ENCODE data around the gene SGSM2. TPM values are rescaled to one million over a fixed set of nuclear protein-coding genes. Genes with fewer than 3 reads are reported as not detected.
"Not testable (repeated sequence)": the region's sequence is repeated elsewhere in the genome, so short reads cannot be mapped to it uniquely, and the experiment has no call there.

SGSM2 gene, protein sequence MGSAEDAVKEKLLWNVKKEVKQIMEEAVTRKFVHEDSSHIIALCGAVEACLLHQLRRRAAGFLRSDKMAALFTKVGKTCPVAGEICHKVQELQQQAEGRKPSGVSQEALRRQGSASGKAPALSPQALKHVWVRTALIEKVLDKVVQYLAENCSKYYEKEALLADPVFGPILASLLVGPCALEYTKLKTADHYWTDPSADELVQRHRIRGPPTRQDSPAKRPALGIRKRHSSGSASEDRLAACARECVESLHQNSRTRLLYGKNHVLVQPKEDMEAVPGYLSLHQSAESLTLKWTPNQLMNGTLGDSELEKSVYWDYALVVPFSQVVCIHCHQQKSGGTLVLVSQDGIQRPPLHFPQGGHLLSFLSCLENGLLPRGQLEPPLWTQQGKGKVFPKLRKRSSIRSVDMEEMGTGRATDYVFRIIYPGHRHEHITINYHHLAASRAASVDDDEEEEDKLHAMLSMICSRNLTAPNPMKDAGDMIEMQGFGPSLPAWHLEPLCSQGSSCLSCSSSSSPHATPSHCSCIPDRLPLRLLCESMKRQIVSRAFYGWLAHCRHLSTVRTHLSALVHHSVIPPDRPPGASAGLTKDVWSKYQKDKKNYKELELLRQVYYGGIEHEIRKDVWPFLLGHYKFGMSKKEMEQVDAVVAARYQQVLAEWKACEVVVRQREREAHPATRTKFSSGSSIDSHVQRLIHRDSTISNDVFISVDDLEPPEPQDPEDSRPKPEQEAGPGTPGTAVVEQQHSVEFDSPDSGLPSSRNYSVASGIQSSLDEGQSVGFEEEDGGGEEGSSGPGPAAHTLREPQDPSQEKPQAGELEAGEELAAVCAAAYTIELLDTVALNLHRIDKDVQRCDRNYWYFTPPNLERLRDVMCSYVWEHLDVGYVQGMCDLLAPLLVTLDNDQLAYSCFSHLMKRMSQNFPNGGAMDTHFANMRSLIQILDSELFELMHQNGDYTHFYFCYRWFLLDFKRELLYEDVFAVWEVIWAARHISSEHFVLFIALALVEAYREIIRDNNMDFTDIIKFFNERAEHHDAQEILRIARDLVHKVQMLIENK
- total RNA-seq, result 35.5 TPM
- long read RNA-seq, full-length matches to known transcripts, result 5 of 59 reads
- long read RNA-seq, partial matches to known transcripts, result 23 of 59 reads
- long read RNA-seq, other reads (novel, unspliced or antisense), result 31 of 59 reads

DNA sequence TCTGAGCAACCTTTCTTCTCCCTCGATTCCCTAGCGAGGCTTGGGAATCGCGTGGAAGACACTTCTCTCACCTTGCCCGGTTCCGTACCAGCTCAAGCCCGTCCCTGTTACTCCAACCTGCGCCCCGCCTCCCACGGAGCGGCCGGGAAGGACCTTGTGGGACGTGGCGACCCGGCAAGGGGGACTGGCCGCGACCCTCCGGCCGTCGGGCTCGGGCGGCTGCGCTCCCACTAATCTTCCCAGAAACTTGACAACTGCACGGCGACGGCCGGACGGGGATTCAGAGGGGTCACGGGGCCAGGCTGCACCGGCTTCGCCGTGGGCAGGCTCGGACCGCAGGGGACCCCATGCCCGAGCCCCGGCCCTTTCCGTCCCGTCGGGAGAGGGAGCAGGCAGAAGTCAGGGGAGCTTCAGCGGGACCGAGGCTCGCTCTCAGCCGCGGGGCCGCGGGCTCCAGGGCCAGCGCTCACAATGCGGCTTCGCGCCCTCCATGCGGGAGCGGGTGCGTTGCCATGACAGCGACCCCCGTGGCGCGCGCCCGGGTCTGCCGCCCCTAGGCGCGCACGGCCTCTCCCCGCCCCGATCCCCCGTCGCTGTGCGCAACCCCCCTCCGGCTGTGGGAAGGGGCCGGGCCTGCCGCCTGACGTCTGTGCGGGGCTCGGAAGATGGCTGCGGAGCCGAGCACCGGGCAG, at the start of gene SGSM2:
TSS of gene SGSM2 (plus strand) at position 650 of the 692 bp plus-strand sequence. CDS start 188 bp downstream, outside the sequence.
- intact Hi-C loops (cut with DNase I), result loop anchor here (2.0 kb wide), 1 partner anchor 34 kb away; the partner anchor contains the start of genes SMG6 and SRR
- no peak for DNase-seq (ENCODE audit: low spot score)

DNA sequence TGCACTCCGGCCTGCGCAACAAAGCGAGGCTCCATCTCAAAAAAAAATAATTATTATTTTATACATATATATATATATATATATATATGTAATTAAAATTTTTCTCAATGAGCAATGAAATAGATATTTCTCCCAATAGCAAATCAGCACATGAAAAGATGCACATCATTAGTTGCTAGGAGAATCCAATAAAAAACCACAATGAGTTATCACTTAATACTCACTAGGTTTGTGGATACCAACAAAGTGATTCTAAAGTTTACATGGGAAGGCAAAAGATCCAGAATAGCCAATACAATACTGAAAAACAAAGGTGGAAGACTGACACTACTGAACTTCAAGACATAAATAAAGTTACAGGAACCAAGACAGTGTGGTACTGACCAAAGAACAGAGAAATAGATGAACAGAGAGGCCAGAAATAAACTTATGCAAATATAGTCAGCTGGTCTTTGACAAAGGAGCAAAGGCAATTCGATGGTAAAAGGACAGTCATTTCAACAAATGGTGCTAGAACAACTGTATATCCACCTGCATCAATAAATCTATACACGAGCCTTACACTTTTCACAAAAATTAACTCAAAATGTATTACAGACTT, 47.3 kb upstream of the SGSM2 start:
- DNase-seq (ENCODE audit: low spot score), result no peak
- intact Hi-C loops (cut with DNase I), result loop anchor here (10.0 kb wide), 1 partner anchor 385 kb away; no protein-coding TSS in a partner anchor

DNA sequence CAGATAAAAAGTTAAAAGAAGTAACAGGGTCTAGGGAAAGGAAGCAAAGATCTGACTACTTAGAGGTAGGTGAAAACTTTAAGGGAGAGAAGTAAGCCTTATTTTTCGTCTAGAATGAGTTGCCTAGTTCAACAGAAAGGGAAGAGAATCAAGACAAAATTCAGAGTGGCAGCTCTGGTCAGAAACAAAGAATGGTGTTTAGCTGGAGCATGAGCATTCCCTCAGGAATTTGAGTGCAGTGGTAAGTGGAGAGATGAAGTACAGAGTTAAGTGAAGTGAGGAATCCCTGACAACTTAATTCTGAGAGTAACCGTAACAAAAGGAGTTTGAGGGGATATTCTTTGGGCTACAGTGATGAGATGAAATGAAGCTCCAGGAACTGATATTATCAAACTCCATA, 45.2 kb upstream of the SGSM2 start:
- intact Hi-C loops (cut with DNase I), result no loop called here
- DNase-seq (ENCODE audit: low spot score), result no peak

DNA sequence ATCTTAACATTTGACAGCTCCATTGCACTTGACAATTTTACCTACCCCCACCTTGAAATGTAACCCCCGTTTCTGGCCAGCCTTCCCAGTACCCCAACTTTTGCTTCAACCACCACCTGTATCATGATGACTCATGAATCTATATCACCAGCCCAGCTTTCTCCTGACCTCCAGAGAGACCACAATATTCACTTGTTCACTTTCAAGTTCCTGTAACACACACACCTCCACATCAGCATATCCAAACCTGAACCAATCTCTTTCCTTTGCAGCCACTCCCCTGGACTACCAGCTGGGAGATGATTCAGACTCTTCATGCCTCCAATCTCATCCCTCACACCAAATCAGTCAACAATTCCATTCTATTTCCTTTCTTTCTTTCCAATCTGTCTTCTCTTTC, 41.7 kb upstream of the SGSM2 start:
- intact Hi-C loops (cut with DNase I), result no loop called here
- no peak for DNase-seq (ENCODE audit: low spot score)

DNA sequence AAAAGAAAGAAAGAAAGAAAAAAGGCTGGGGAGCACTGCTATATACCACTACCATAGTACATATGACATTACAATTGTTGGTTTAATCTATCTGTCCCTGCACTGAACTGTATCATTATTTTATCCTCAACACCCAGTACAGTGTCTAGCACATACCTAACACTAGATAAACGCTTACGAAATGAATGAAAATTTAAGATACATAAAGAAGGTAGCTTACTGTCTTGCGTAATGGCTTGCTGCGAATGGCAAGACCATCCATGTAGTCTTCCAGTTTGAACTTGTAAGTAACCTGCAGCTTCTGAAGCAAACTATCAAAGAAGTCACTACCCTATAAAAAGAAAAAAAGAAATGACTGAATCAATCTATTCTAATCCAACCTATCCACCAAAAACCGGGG, 40.3 kb upstream of the SGSM2 start:
- intact Hi-C loops (cut with DNase I), result no loop called here
- no peak for DNase-seq (ENCODE audit: low spot score)

DNA sequence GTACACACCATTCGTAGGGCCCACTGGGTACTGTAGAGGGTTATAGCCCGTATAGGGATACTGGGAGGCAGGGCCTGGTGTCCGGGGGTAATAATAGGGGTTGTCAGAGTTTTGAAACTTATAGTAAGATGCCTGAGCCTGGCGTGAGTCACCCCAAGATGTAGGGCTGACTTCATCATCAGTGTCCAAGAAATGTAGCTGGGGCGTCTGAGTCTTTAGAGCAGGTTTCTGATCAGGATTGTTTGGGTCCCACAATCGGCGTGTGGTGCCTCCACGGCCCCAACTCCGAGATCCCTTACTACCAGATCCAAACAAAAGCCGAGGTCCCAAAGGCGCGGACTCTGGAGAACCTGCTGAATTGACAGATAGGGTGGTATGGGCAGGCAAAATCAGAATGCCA, 38.2 kb upstream of the SGSM2 start:
- intact Hi-C loops (cut with DNase I), result no loop called here
- no peak for DNase-seq (ENCODE audit: low spot score)

DNA sequence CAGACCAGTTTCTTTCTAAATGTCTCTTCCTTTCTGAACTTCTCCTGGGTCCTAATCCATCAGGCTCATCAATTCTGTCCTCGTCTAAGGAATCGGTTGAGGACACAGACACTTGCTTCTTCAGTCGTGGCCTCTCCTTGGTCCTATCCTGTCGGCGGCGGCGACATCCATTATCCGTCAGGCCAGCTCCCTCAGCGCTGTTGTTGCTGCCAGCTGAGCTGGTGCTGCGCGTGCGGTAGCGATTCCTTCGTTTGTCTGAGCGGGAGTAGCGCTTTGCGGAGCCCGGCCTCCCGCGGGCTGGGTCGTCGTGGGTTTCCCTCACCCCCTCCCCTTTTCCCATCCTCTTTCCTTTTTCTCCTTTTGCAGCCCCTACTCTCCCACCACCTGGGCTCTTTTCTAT, 37.5 kb upstream of the SGSM2 start:
- intact Hi-C loops (cut with DNase I), result no loop called here
- DNase-seq (ENCODE audit: low spot score), result no peak

DNA sequence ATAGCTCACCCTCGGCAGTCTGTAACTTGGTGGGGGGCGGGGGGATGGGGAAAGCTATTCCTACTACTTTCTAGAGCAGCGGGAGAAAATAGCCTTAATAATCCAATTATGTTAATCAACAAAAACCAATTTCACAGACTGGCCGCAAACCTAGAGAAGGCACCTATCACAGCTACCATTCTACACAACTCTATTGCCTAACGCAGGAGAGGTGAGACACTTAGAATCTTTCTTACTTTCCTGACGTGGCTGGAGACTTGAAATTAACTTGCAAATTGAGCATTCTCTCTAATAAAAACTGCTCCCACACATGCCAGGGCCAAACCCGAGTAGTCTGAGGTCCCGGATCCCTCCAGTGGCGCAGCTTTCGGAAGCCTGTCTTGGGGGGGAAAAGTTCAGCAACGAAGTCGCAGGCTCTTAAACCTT, 34.5 kb upstream of the SGSM2 start:
- no peak for DNase-seq (ENCODE audit: low spot score)
- intact Hi-C loops (cut with DNase I), result loop anchor here (2.0 kb wide), 1 partner anchor 34 kb away; the partner anchor contains the start of genes SGSM2 and TSR1

DNA sequence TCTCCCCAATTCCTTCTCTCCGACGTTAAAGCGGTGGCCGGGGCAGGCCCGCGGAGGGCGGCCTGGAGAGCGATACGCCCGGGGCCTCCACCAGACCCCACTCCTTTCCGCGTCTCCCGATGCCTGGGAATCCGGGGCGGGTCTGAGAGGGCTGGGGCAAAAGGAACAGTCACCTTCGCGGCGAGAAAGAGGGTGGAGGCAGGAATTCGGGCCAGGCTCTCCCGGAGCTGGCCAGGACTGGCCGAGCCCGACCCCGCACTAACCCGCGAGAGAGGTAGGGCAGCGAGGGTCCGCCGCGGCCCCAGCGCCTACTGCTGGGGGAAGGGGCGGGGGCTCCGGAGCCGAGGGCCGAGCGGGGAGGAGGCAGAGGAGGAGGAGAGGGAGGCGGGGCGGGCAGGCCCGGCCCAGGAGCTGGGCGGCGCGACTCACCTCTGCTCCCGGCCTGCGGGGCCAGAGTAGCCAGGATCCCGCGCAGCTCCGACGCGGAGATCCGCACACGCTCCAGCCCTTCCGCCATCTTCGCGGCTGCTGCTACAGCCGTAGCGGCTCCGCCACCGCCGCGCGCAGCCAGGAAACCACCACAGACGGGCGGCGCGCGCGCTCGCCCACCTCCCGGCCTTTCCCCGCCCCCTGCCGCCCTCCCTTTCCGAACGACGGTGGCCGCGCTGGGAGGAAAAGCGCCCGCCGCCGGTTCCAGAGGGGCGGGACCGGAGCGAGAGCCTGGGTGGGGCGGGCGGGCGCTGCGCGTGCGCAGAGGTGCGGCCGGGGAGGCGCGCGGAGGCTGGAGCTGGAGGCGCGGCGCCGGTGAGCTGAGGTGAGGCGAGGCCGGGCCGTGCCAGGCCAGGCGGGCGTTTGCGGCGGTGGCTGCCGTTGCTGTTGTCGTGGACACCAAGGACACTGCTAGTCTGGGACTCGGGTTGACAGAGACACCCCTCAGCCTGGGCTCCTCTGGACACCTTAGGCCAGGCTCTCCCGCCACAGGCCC, 33.8 kb upstream of the SGSM2 start, which contains the start of the genes SMG6 and SRR:
TSS of gene SMG6 (minus strand) at position 582 of the 985 bp plus-strand sequence. CDS start at position 517, 65 bp downstream.
TSS of gene SRR (plus strand) at position 747 of the 985 bp plus-strand sequence. CDS start 11,611 bp downstream, outside the sequence.
- DNase-seq (ENCODE audit: low spot score), result peak; percentile 97
- intact Hi-C loops (cut with DNase I), result loop anchor here (2.0 kb wide), 1 partner anchor 33 kb away; the partner anchor contains the start of genes SGSM2 and TSR1

DNA sequence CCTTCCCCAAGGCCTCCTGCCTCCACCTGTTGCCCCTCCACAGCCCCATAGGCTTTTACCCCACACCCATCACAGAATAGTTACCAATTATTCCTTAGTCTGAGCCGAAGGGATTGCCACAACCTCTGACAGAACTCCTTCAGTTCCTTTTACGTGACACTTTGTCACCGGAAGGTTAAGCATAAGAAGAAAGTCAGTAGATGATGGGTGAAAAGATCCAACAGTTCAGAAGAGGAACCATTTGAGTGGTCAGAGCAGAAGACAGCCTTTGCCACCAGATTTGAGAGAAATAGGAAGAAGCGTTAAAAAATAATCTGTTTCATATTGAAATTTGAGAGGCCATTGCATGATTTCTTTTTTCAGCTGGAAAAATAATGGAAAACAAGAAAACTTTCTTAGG, 32.4 kb upstream of the SGSM2 start:
- no peak for DNase-seq (ENCODE audit: low spot score)
- intact Hi-C loops (cut with DNase I), result no loop called here

DNA sequence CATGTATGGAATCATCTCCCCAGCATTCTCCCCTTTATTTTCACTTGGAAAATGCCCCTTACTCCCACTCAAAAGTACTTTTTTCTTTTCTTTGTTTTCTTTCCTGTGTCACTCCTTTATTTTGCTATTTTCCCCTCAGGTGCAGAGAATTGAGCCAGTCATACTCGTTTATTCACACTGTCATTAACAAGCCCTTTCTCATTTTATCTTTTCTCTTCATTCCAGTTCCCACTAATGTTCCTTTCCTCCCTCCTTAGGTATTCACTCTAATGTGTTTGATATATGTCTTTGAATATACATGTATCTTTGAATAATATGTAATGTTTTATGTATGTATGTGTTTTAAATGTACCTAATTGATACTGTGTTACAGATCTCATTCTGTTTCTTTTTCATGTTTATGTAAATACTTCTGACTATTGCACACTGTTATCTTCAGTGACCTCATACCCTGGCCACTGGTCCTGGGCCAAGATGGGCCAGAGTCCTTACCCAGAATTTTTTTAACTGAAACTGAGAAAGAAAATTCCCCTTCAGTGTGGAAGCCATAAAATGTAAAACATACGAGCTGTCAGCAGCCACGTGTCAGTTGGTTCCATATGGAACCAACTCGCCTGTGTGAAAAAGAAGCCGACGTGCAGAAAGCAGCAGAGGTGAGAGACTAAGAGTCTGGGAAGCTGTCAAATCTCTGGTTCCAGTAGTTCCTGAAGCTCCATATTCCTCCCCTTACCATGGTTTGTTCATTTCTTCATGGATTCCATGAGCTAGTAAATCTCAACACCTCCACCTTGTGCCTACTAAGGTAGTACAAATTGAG, 27.8 kb upstream of the SGSM2 start:
- DNase-seq (ENCODE audit: low spot score), result no peak
- intact Hi-C loops (cut with DNase I), result no loop called here

DNA sequence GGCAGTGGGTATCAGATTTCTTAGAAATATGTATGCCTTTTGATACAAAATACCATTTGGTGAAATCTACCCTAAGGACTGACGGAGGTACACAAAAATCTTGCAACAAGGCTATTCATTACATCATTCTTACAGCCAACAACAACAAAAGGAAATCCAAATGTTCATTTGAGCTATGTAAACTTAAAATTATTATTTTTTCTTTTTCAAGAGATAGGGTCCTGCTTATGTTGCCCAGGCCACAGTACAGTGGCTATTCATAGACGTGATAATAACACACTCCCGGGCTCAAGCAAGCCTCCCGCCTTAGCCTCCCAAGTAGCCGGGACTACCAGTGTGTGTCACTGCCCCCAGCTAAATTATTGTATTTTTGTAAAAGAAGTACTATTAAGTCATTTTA, 24.6 kb upstream of the SGSM2 start:
- intact Hi-C loops (cut with DNase I), result no loop called here
- no peak for DNase-seq (ENCODE audit: low spot score)

DNA sequence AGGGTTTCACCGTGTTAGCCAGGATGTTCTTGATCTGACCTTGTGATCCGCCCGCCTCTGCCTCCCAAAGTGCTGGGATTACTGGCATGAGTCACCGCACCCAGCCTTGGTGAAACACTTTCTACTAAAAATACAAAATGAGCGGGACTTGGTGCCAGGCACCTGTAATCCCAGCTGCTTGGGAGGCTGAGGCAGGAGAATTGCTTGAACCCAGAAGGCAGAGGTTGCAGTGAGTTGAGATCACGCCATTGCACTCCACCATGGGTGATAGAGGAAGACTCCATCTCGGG, 20.4 kb upstream of the SGSM2 start:
- DNase-seq (ENCODE audit: low spot score); intact Hi-C loops (cut with DNase I): not testable (repeated sequence)

DNA sequence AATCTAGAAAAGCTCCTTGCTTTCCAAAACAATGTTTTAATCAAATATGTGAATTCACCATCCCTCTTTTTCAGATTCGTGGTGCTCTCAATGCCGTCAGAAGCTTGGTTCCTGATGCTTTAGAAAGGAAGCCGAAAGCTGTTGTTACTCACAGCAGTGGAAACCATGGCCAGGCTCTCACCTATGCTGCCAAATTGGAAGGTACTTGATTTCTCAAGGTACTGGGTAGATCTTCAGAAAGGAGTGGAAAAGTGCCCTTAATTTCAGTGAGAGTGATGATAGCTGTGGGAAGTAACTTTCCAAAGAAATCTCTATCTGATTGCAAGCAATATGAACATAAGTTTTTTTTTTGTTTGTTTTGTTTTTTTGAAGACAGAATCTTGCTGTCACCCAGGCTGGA, 19.5 kb upstream of the SGSM2 start:
- DNase-seq (ENCODE audit: low spot score), result no peak
- intact Hi-C loops (cut with DNase I), result no loop called here

DNA sequence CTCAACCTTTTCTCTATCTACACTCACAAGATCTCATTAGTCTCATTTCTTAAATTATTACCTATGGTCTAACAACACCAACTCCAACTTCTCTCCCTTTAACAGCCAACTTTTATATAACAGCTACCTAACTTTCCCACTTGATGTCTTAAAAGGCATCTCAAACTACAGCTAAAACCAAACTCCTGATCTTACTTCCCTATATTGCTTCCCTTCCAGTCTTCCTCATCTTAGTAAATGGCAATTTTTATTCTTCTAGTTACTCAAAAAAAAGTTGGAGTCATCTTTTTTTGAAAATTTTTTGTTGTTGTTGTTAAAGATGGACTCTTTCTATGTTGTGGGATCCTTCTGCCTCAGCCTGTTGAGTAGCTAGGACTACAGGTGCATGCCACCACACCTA, 18.2 kb upstream of the SGSM2 start:
- DNase-seq (ENCODE audit: low spot score), result no peak
- intact Hi-C loops (cut with DNase I), result no loop called here

DNA sequence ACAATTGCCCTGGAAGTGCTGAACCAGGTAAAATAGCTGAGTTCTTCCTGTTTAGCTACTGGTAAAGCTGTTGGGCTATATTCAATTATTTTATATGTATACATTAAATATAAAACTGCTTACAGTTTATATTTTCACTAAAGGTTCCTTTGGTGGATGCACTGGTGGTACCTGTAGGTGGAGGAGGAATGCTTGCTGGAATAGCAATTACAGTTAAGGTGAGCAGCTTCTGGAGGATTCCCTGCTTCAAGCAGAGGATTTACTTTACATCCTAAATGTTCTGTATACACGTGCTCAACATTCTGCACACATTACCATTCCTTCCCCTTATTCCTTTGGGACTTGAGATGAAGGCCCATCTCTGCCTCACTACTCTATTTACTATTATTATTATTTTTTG, 15.9 kb upstream of the SGSM2 start:
- no peak for DNase-seq (ENCODE audit: low spot score)
- intact Hi-C loops (cut with DNase I), result no loop called here

Data from cardiac septum (tissue), 1 donor.